ENCODE data around the gene PANK4.
"Not testable (repeated sequence)": the region's sequence is repeated elsewhere in the genome, so short reads cannot be mapped to it uniquely, and the experiment has no call there.

Gene PANK4

DNA sequence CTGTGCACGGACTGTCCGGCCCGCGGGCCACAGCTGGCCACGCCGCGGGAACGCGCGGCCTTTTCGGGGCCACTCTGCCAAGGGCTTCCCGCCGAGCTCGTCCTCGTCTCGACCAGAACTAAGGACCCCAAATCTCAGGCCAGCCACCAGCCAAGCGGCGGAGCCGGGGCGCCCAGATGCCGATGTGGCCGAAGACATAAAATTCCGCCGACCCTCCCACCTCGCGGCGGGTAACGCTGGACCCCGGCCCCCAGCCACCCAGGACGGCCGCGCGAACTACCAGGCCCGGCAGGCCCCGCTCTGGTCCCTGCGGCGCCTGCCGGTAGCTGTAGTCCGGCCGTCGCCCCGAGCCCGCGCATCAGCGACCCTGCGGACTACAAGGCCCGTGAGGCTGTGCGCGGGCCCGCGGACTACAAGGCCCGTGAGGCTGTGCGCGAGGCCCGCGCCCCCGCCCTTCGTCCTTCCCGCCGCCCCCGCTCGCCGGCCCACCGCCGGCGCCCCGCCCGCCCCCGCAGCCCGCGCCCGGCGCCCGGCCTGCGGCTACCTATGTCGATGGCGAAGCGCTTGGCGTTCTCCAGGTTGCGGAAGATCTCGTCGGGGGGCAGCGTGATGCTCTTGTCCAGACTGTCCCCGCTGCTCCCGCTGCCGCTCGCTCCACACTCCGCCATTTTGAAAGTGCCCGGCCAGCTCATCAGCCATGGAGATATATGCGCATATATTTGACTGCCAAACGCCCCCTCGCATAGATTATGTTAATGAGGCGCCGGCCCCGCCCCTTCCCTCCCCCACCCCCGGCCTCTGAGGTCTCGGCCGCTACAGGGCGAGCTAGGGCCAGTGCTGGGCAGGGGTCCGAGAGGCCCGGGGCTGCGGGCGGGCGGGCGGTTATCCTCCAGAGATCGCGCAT is at the start of gene PANK4:
Gene PANK4, minus strand, starts transcription at position 677 of the 904 bp plus-strand sequence. Its CDS starts 9 bp downstream, at position 668.
- peak; percentile 83 for DNase-seq

DNA sequence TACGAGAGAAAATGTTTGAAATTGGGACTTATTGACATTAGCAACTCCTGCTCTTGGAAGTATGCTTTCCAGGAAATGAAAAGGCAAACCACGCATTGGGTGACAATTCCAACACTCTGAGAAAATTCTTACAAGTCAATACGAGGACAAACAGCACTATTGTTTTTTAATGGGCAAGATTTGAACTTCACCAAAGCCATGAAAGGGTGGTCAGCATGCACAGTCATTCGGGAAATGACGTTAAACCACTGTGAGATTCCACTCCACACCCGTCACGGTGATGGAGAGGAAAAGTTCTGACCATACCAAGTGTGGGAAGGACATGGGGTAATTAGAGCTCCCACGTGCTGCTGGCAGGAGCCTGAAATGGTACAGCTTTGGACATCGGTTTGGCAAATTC is 48.0 kb upstream of the PANK4 start:
- DNase-seq, result no peak

DNA sequence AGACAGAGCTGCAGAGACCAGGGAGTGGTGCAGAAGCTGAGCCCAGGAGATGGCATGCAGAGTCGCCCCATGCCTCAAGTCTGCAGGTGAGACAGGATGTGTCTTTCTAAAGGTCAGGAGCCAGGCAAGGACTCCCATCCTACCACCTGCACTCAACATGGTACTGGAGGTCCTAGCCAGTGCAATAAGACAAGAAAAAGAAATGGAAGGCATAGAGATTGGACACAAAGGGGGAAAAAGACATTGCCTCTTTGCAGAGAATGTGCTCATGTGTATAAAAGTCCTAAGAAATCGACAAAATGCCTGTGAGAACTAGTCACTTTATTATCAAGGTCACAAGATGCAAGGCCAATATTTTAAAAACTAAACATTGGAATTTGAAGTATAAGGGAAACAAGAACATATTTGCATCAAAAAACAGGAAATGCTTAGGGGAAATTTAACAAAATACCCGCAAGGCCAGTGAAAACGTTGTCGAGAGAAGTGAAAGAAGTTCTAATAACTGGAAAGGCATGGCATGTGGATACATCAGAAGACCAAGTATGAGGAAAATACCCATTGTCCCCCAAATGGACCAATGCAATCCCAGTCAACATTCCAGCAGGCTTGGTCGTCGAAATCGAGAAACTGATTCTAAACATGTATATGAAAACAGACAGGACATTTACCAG is 47.0 kb upstream of the PANK4 start:
- no peak for DNase-seq

DNA sequence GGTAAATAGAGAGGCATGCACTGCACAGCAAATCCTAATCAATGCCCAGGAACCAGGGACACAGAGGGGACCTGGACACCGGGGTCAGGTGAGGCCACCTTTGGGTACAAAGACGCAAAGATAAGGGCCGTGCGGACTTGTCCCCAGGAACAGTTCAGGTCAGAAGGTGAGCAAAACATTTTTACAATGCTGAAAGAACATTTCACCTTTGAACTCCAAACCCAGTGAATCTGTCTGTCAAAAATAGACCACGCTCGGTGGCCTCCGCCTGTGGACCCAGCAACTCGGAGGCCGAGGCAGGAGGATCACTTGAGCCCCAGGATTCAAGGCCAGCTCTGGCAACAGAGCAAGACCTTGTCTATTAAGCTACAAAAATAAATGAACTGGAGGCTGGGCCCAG is 45.0 kb upstream of the PANK4 start:
- no peak for DNase-seq

DNA sequence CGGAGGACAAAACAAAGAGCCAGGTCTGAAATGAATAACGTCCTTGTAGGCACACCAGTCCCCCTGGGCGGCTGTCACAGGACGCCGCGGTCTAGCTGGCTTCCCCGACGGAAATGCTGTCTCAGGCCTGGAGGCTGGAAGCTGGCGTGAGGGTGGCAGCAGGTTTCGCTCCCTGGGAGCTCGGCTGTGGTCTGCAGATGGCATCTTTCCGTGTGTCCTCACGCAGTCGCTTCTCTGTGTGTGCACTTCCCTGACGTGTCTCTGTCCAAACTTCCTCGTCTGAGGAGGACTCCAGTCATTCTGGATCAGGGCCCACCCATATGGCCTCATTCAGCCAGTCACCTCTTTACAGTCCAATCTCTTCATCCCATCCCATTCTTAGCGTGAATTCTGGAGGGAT is 43.9 kb upstream of the PANK4 start:
- DNase-seq, result no peak

DNA sequence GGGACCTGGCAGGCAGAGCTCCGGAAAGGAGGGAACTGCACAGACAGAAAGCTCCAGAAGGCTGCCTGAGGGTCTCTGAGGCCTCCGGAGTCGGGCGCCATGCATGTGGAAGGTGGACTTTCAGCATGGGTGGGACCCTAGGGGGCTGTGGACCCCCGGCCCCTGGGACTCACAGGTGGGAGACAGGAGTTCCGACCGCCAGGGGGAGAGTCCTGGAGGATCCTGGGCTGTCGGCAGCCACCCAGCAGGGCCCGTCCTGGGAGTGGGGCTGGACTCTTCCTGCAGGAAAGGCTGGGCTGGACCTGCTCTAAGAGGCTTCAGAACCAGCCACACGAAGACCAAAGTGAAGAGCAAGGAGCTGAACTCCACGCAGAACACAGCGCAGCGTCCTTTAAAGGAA is 43.3 kb upstream of the PANK4 start:
- DNase-seq, result not testable (repeated sequence)

DNA sequence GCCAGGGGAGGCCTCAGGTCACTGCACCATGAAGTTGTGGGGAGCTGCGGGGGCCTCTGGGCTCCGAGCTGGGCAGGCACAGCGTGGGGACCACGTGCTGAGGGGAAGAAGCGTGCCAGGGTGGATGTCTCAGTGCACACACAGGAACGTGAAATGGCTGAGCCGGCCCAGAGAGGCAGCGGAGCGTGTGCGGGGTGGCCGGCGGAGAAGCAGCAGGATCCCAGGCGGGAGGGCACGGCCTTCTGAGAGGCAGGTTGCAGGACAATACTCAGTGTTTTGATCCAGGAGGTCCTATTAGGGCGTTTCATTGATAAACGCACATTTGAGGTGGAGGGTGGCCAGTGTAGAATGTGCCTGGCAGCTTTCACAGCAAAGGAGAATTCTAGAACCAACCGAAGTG is 42.7 kb upstream of the PANK4 start:
- no peak for DNase-seq

DNA sequence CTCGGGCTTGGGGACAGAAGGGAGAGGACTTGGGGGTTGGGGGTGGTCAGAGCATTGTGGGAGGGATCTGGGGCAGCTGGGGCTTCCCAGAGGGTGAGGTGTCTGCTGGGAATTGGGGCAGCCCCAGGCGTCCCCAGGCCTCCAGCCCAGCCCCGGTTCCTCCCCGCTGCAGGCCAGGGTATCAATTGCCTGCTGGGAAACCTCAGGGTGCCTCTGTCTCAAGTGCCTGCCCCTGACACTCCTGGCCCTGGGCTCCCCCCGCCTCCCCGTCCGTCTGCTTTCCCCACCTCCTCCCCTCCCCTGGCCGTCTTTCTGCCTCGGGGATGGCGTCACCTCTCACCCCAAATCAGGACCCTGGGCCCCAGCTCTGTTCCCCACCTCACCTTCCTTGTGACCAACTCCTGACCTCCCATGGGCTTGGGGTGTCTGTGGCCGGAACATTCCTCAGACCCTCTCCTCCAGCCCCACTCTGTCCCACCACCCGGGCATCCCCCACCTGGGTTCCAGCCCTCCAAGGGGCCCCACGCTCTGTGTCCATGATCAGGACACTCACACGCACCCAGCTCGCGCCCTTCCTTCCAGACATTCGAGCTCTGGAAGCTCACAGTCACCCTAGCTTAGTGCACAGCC is 41.9 kb upstream of the PANK4 start:
- not testable (repeated sequence) for DNase-seq

DNA sequence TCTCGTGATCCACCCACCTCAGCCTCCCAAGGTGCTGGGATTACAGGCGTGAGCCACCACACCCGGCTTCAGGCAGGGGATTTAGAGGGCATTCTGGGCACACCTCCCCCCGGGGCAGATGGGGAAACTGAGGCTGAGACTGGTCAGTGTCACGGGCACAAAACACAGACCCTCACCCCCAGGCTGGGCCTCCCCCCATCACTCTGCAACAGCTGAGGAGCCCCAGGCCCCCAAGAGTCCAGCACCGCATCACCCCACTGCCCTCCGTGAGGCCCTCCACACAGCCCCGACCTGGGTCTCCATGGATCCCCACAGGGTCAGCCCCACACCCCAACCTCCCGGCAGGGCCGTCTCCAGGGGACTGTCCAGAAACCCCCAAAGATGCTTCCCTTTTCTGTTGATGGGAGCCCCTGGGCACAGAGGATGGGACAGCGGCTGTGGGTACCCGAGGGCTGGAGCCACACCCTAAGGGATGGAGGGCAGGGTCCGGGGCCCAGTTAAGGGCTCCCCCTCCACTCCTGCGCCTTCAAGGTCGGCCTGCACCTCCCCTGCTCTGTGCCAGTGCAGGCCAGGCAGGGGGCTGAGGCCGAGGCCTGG is 40.8 kb upstream of the PANK4 start:
- no peak for DNase-seq

DNA sequence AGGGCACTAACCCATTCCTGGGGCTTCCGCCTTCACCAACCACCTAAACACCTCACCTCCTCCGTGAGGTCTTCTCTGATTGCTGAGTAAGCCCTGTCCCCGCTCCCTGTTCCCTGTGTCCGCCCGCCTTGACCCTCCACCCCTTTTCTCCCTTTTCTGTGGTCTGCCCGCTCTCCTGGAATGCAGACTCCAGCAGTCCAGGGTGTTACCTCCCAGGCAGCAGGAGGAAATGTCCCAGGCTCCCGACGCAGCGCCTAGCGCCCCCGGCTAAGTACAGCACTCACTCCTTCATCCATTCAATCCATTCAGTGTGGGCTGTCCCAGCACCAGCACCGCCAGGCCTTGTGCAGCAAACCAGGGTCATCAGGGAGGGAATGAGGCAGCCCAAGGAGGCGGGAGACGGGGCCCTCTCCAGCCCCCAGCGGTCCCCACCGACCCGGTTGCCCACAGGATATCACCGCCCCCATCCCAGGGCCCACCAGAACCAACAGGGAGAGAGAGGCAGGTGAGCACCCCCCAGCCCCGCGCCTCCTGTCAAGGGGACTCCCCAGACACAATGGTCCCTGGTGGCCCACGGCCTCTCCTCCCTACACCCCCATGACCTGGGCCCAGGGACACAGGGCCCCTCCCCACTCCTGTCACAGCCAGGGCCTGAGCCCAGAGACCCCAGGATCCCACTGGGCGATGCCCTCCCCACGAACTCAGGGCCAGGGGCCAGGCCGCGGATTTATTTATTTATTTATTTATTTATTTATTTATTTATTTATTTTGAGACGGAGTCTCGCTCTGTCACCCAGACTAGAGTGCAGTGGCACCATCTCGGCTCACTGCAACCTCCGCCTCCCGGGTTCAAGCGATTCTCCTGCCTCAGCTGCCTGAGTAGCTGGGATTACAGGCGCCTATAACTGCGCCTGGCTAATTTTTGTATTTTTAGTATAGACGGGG is 40.0 kb upstream of the PANK4 start:
- no peak for DNase-seq

DNA sequence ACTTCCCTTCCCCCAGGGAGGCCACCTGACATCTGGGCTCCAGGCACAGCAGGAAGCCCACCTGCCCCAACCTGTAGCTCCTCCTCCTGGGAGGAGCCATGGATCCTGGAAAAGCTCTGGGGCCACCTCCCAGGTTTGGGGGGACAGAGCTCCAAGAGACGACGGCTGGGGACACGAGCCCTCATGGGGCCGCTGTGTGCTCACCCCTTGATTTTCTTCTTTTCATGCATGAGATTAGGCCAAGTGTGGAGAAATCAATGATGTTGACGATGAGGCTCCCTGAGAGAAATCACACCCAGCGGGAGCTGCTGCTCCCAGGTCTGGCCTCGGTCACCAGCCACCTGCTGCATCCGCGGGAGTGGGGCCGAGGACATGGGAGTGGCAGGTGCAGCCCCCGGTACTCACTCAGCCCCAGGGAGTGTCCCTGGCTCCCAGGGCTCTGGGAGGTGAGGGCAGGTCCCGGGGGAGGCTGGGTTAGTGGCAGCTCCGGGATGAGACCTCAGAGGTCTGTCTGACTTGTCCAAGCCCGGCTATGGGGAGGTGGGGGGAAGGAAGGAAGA is 38.5 kb upstream of the PANK4 start:
- DNase-seq, result no peak

DNA sequence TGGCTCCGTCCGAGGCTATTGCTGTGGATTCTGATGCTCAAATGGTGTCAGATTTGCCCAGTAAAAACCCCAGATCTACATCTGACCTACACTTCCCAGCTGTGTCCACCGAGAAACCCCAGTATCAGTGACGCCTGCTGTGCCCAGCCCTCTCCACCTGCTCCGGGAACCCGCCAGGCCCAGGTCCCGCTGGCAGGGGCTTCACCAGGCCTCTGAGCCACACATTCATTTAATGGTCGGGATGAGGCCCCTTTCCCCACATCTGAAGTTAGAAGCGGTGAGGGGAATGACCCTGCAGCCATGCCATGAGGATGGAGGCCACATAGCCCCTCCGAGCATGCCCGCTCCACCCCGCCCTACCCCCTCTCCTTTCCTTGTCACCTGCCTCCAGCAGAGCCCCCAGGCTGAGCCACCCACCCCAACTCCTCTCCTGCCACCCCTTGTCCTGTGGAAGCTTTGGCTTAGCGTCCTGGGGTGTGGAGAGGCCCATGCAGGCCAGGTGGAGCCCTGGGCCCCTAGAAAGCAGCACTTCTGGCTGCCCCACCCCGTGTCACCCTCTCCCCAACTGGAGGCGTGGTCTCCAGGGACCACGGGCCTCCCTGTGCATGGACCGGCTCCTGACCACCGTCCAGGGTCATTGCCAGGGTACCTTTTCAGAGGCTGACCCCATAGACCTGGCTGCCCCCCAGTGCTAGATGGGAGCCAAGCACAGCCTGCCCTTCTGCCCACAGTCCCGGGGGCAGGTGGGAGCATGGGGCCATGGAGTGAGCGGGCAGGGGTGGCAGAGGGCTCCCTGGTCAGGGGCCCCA is 37.8 kb upstream of the PANK4 start:
- DNase-seq, result no peak

DNA sequence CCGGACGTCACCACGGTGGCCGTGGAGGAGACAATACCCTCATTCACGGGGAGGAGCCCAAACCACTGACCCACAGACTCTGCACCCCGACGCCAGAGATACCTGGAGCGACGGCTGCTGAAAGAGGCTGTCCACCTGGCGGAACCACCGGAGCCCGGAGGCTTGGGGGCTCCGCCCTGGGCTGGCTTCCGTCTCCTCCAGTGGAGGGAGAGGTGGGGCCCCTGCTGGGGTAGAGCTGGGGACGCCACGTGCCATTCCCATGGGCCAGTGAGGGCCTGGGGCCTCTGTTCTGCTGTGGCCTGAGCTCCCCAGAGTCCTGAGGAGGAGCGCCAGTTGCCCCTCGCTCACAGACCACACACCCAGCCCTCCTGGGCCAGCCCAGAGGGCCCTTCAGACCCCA is 36.8 kb upstream of the PANK4 start:
- no peak for DNase-seq

DNA sequence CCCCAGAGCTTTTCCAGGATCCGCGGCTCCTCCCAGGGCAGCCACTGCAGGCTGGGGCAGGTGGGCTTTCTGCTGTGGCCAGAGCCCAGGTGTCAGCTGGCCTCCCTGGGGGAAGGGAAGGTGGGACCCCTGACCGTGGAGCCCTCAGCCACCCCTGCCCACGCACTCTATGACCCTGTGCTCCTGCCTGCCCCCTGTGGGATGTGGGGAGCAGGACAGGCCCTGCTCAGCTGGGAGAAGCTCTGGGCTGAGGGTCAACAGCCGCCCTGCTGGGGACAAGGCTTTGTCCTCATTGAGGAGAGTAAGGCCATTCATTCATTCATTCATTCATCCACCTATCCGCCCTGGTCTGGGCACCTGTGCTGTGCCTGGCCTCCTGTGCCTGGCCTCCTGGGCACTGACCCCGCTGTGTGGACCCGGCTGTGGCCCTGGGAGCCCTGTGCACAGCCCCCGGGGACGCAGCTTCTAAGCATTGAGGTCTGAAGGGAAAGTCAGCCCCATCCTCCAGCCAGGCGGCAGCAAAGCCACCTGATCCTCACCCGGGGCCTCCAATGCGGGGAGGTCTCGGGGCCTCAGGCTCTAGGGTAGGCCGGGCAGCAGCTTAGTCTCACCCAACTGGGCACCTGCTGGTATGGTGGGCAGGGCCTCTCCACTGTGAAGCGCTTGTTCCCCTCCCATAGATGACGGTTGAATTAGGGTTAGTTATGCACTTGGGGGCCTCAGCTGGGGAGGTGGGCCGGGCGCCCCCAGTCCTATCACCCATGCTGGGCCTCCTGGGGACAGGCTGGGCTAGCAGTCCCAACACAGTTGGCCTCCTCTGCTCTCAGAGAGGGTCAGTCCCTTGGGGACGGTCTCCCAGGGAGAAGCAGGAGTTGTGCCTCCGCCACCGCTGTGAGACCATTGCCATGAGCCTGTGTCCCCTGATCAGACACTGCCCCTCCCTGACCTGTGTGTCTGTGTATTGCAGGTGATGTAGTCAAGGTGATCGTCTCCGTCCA is 35.8 kb upstream of the PANK4 start:
- DNase-seq, result no peak

DNA sequence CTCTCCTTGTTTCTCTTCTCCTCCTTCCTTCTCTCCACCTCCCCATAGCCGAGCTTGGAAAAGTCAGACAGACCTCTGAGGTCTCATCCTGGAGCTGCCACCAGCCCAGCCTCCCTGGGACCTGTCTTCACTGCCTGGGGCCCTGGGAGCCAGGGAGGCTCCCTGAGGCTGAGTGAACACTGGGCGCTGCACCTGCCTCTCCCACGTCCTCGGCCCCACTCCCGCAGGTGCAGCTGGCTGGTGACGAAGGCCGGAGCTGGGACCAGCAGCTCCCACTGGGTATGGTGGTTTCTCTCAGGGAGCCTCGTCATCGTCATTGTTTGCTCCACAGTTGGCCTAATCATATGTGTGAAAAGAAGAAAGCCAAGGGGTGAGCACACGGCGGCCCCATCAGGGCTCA is 35.0 kb upstream of the PANK4 start:
- DNase-seq, result no peak

DNA sequence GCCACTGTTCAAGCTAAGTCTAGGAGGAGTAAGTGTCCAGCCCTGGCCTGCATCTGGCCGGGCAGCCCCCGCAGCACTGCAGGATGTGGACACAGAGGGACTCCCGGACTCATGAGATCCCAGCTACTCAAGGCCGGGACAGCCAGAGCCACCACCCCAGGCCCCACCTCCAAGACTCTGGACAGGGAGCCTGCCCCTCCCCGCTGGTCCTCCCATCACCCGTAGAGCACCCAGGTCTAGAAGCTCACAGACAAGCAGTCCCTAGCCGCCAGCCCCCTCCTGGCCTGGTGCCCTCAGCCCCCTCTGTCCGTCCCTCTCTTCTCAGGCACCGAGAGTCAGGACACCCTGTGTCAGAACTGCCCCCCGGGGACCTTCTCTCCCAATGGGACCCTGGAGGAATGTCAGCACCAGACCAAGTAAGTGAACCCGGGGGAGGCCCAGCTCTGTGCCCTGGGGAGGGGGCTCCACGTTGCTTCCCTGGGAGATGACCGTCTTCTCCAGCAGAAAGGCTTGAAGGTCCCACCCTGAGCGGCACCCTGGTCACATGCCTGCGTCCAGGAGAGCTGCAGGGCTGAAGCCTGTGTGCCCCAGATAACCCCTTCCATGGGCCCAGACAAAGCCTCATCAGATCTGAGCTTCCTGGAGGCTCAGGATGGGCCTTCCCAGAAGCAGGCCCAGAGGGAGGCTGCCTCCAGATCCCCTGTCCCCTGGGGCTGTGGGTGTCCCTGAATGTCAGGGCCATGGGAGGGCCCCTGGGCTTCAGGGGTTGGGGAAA is 34.1 kb upstream of the PANK4 start:
- no peak for DNase-seq

DNA sequence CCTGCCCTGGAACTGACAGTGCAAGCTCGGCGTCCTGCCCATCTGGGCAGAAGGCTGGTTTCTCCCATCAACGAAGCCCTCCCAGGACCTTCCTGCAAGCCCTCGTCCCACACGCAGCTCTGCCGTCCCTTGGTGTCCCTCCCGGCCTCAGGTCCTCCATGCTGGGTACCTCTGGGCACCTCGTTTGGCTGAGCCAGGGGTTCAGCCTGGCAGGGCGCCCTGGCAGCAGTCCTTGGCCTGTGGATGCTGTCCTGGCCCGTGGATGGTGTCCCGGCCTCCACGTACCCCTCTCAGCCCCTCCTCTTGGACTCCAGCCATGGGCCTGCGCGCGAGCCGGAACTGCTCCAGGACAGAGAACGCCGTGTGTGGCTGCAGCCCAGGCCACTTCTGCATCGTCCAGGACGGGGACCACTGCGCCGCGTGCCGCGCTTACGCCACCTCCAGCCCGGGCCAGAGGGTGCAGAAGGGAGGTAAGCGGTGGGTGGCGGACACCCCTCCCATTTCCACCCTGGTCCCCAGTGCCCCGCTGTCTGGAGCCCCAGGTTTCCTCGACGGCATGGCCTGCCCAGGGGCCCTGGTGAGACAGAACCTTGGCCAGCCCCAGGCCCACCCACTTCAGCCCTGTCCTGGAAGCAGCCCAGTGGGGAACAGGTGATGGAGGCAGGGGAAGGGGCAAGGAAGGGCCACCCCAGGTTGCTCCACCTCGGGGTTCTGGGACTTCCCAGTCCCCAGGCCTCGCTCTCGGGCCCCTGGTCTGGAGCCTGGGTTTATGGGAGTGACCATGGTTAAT is 33.3 kb upstream of the PANK4 start:
- DNase-seq, result no peak

DNA sequence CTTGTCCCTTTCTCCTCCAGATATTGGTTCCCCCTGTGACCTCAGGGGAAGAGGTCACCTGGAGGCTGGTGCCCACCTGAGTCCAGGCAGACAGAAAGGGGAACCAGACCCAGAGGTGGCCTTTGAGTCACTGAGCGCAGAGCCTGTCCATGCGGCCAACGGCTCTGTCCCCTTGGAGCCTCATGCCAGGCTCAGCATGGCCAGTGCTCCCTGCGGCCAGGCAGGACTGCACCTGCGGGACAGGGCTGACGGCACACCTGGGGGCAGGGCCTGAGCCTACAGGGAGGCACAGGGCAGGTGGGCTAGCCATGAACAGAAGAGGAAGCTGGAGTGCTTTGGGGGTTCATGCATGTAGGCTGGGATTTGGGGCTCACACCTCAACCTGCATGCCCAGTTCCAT is 32.5 kb upstream of the PANK4 start:
- no peak for DNase-seq

All from CD4-positive, alpha-beta T cell treated with Interleukin-4 for 4 hours (primary cell).